BE2C (cell line): ENCODE results near the gene BLACAT1.

Source experiments
- DNase-seq: peaks from one replicate; pipeline ENCODE4 v3.0.0-alpha.2; 2020
- H3K27me3 ChIP-seq: fragments of 250-450 bp; sonication (Bioruptor Pico); 2 replicates; pipeline ENCODE4 v1.5.1; 2020; ENCODE audit warnings: mild to moderate bottlenecking
- H3K36me3 ChIP-seq: fragments of 250-450 bp; sonication (Bioruptor Pico); 2 replicates; pipeline ENCODE4 v1.5.1; 2020; ENCODE audit warnings: mild to moderate bottlenecking
- H3K4me1 ChIP-seq: fragments of 250-450 bp; sonication (Bioruptor Pico); 2 replicates; pipeline ENCODE4 v1.5.1; 2020
- H3K4me3 ChIP-seq: 2 replicates; pipeline ENCODE4 v1.5.1; 2011; ENCODE audit warnings: low read depth, low read length
- H3K9me3 ChIP-seq: fragments of 250-450 bp; sonication (Bioruptor Pico); 2 replicates; pipeline ENCODE4 v1.5.1; 2020
- TF ChIP-seq, protein P1 (sequence below): IDR thresholded peaks from 2 replicates; pipeline ENCODE4 v1.5.1; 2012; ENCODE audit warnings: mild to moderate bottlenecking, low read depth, low read length

Gene BLACAT1

DNA sequence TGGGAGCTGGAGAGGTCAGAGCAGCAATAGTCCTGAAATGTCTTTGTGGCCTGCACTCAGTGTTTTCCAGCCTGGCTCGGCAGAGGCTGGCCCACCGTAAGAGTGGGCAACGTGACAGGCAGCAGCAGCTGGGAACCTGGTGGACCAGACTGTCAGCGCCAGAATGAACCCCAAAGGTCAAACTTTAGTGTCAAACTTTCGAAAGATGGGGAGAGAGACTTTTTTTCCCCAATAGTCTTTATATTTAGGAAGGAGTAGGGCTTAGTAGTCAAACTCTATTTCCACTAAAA, 10.3 kb downstream of the BLACAT1 start:
- H3K4me1 ChIP-seq: 0 out of 2 replicates have a peak, but pooled peaks cover 3% of the 10 kb centered on the region

DNA sequence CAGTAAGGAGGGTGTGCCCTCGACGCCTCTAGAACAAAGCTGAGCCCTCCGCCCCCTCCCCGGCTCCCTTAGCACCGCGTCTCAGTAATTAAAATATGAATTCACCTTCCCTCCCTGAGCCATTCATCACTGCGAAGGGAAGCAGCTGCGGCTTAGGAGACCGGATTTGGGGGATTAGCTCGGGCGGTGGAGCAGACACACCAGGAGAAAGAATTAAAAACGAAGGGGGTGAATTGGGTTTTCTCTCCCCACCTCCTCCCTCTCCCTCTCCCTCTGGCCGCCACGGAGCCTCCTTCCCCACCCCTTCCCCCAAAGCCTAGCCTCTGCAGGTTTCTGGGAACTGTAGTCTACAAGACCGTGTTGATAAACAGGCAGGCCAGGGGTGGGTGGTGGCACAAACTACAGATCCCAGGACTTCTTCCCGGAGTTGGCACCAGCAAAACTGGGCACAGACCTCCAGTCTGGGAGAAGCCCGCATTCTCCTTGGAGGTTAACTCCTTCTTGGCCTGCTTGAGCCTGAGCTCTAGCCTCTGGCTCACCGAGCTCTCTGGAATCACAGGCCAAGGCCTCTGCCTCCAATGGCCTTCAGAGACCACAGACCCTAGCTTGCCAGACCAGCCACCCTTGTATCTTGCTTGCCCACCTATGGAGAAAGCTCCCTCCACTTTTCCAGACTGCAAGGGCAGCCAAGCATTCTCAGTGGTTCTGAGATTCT, 10.8 kb downstream of the BLACAT1 start:
- H3K4me1 ChIP-seq: 0 out of 2 replicates have a peak, but pooled peaks cover 3% of the 10 kb centered on the region
- no peak for DNase-seq

More for the DNA sequence above, 10.3 kb downstream of the BLACAT1 start:
- Histone ChIP-seq H3K4me3 (no peak overlapping the region), H3K27me3 (no peaks in the 10 kb centered on the region), H3K9me3 (no peaks in the 10 kb centered on the region), H3K36me3 (no peaks in the 10 kb centered on the region)
- TF ChIP-seq, protein P1, sequence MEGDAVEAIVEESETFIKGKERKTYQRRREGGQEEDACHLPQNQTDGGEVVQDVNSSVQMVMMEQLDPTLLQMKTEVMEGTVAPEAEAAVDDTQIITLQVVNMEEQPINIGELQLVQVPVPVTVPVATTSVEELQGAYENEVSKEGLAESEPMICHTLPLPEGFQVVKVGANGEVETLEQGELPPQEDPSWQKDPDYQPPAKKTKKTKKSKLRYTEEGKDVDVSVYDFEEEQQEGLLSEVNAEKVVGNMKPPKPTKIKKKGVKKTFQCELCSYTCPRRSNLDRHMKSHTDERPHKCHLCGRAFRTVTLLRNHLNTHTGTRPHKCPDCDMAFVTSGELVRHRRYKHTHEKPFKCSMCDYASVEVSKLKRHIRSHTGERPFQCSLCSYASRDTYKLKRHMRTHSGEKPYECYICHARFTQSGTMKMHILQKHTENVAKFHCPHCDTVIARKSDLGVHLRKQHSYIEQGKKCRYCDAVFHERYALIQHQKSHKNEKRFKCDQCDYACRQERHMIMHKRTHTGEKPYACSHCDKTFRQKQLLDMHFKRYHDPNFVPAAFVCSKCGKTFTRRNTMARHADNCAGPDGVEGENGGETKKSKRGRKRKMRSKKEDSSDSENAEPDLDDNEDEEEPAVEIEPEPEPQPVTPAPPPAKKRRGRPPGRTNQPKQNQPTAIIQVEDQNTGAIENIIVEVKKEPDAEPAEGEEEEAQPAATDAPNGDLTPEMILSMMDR: no peak
- DNase-seq: no peak

DNA sequence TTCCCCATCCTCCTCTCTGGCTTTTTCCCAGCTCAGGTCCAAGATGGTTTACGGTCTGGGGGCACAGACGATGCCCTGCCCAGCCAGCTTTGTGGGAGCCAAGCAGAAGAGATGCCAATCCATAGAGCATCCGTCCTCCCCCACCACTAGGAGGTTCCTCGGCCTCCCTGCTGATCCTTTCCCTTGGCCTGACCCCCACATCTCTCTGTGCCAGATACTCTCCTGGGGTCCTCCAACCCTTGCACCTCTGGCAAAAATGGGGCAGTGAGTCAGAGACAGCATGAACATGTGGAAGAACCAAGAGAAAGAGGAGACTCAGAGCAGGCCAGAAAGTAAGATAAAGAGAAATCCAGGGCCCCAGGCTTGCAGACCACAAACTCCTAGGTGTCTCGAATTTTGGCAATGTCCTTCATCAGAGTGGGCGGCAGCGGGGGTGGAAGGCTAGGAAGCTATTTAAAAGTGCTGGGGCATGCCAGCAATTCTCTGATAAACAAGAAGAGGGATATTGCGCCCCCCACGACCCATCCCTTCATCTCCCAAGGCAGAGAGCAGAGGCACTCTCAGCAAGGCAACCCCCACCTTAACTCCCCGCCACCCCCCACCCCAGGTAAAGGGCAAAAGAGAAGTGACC, 11.4 kb downstream of the BLACAT1 start:
- H3K4me1 ChIP-seq: 0 out of 2 replicates have a peak, but pooled peaks cover 3% of the 10 kb centered on the region
- H3K27me3 ChIP-seq: no peaks in the 10 kb centered on the region
- no peak for DNase-seq
- TF ChIP-seq, protein P1: no peak
- no peak overlapping the region for H3K4me3 ChIP-seq
- no peaks in the 10 kb centered on the region for H3K9me3 ChIP-seq
- no peaks in the 10 kb centered on the region for H3K36me3 ChIP-seq

More for the DNA sequence above, 10.8 kb downstream of the BLACAT1 start:
- Histone ChIP-seq H3K36me3 (no peaks in the 10 kb centered on the region), H3K4me3 (no peak overlapping the region), H3K27me3 (no peaks in the 10 kb centered on the region), H3K9me3 (no peaks in the 10 kb centered on the region)
- TF ChIP-seq, protein P1: no peak

DNA sequence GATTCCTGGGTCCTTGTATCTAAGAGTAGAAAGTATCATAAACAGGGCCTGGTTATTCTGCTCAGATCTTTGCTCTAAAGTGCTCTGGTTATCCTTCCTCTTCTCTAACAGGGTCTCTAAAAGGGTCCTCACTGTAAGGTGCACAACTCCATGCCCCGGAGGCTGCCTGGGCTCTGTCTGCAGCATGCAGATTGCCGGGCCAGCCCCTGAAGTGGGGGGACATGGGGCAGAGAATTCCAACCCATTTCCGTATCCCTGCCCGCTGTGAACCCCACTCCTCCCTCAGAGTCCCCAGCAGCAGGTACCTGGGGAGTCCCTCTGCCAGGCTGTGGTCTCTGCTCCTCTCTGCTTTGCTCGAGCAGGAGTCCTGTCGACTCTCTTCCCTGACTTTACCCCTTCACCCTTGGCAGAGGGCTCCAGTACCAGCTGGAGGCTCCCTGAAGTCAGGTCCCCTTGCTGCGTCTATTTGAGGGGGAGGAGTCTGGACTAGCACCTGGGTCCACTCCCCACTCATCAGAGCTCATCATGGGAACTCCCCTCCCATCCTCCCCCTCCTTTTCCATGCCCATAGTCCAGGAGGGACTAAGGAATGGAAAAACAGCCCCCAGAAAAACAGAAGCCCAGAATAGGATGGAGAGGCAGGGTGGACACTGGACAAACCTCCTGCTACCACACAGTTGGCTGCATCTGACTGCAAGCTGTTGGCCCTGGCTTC, 12.1 kb downstream of the BLACAT1 start:
- no peaks in the 10 kb centered on the region for H3K27me3 ChIP-seq
- no peak for DNase-seq
- H3K4me3 ChIP-seq: no peak overlapping the region
- TF ChIP-seq, protein P1: no peak
- H3K4me1 ChIP-seq: 0 out of 2 replicates have a peak, but pooled peaks cover 3% of the 10 kb centered on the region
- H3K9me3 ChIP-seq: no peaks in the 10 kb centered on the region
- H3K36me3 ChIP-seq: no peaks in the 10 kb centered on the region

DNA sequence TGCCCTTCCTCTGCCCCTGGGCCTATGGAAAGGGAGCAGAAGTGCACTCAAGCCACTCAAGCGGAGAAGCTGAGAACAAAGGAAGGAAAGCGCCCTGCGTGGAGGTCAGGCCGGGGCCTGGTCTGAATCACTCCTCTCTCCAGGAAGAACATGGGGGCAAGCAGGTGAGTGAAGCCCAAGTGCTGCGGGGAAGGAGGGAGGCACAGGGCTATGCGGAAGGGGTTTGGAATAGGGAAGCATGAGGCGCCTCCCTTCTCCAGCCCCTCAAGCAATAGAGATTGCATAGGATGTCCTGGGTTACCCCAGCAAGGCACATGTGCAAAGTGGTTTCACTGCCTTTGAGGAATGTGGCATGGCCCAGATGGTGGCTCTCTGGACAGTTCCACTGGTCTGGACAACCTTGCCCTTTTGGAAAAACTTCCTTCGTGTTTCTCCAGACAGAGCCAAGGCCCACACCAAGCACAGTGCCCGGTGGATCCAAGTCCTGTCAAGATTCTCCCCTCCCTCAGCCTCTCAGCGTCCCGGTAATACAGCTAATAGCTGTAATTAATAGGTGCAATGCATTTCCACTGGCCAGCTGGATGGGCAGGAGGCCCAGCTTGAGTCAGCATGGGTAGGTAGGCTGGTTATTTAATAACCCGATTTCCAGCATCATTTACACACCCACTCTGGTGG, 13.7 kb downstream of the BLACAT1 start:
- Histone ChIP-seq H3K4me3 (no peak overlapping the region), H3K27me3 (no peaks in the 10 kb centered on the region), H3K36me3 (no peaks in the 10 kb centered on the region), H3K9me3 (no peaks in the 10 kb centered on the region), H3K4me1 (peaks cover 6% of the 10 kb centered on the region; the same call in 1 of the 2 replicates)
- TF ChIP-seq, protein P1: no peak
- no peak for DNase-seq
